Measurements from ENCODE around the gene RIPK3. TPM values are rescaled to one million over a fixed set of nuclear protein-coding genes. Genes with fewer than 3 reads are reported as not detected.
"Not testable (repeated sequence)": the region's sequence is repeated elsewhere in the genome, so short reads cannot be mapped to it uniquely, and the experiment has no call there.

The RIPK3 gene
- total RNA-seq, 3 donors from 2014 or later (not counting 1 experiment from before 2014, with no cell fraction given): 36.1 to 58.2 (median 45.5) TPM

DNA sequence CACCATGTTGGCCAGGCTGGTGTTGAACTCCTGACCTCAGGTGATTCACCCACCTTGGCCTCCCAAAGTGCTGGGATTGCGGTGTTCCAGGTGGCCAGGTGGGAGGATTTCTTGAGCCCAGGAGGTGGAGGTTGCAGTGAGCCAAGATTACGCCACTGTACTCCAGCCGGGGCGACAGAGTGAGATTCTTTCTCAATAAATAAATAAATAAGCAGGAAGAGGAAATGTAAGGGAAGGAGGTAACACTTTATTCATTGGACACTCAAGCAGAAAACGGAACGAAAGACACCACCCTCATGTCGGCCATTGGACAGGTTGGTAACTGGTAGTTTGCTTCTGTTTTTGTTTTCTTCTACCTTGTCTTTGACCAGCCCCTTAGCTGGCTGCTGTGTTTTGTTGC is 15.2 kb upstream of the RIPK3 start:
- Histone ChIP-seq H3K4me1 (ENCODE audit: control insufficient read depth, insufficient read depth, low read length) (no peaks in the 10 kb centered on the region), H3K9me3 (ENCODE audit: control insufficient read depth, insufficient read depth, low read length) (no peaks in the 10 kb centered on the region), H3K27me3 (ENCODE audit: control insufficient read depth, insufficient read depth, low read length) (peaks cover 3% of the 10 kb centered on the region), H3K27ac (ENCODE audit: low read length) (no peak overlapping the region), H3K4me3 (ENCODE audit: low read length) (no peak overlapping the region), H3K36me3 (ENCODE audit: control insufficient read depth, insufficient read depth, low read length) (no peaks in the 10 kb centered on the region)
- TF ChIP-seq, protein P1, sequence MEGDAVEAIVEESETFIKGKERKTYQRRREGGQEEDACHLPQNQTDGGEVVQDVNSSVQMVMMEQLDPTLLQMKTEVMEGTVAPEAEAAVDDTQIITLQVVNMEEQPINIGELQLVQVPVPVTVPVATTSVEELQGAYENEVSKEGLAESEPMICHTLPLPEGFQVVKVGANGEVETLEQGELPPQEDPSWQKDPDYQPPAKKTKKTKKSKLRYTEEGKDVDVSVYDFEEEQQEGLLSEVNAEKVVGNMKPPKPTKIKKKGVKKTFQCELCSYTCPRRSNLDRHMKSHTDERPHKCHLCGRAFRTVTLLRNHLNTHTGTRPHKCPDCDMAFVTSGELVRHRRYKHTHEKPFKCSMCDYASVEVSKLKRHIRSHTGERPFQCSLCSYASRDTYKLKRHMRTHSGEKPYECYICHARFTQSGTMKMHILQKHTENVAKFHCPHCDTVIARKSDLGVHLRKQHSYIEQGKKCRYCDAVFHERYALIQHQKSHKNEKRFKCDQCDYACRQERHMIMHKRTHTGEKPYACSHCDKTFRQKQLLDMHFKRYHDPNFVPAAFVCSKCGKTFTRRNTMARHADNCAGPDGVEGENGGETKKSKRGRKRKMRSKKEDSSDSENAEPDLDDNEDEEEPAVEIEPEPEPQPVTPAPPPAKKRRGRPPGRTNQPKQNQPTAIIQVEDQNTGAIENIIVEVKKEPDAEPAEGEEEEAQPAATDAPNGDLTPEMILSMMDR (IDR thresholded peaks at IDR 0.05): no peak
- Mint-ChIP-seq H3K27me3 (ENCODE audit: low read depth in 2 of 2) (peaks cover 26 to 51% of the 10 kb centered on the region in 2 donors), H3K36me3 (no peaks in the 10 kb centered on the region), H3K9me3 (no peaks in the 10 kb centered on the region), H3K4me1 (no peaks in the 10 kb centered on the region), H3K4me3 (no peak overlapping the region), H3K27ac (no peak overlapping the region)
- intact Hi-C loops (cut with micrococcal nuclease): no loop called here
- no peak for ATAC-seq
- no peak for DNase-seq
- 85% methylated on average over 3 of the region's 7 CpGs for WGBS (ENCODE audit: insufficient coverage)

DNA sequence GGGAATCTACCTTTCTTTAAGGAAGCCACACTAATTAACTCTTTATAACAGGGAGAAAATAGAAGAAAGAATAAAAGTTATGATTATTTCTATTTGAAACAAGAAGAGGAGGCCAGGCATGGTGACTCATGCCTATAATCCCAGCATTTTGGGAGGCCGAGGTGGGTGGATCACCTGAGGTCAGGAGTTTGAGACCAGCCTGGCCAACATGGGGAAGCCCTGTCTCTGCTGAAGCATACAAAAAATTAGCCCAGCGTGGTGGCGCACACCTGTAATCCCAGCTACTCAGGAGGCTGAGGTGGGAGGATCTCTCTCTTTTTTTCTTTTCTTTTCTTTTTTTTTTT is 14.7 kb upstream of the RIPK3 start:
- H3K27ac ChIP-seq (ENCODE audit: low read length): not testable (repeated sequence)

DNA sequence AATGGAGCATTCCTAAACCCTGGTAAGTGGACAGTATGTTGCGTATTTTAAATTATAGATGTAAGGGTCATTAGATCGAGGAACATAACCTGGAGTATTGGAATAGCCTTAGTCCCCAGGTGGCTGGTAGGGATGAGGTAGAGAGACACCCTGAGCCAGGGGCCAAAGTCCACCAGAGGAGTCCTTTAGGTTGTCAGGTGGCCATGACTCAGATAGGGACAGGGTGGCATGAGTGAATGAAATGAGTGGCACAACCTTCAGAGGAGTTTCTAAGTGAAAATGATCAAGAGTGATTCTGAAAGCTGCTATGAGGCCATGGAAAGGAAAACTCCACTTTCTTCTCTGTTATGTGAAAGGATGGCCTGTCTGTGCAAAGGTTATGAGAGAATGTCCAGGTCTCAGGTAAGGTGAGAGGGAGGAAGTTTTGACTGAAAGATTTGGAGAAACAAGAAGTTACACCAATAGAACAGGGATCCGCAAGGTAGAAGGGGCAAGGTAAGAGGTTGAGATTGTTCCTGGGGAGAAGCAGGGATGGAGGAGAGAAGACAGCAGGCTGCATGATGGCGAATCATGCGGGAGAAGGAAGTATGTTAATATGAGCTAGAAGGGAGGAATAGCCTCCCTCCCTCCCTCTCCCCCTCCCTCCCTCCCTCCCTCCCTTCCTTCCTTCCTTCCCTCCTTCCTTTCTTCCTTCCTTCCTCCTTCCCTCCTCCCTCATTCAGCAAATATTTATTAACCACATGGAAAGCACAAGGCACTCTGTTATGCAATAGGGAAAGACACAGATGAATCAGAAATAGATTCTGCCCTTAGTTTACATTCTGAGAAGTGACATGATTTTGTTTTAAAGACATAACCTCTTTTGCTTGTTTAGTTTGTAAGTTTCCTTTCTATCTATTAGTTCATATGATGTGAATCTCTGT is 14.0 kb upstream of the RIPK3 start:
- DNase-seq (no peak), ATAC-seq (no peak)
- no peaks in the 10 kb centered on the region for H3K4me1 Mint-ChIP-seq
- Histone ChIP-seq H3K27me3 (ENCODE audit: control insufficient read depth, insufficient read depth, low read length) (peaks cover 3% of the 10 kb centered on the region), H3K36me3 (ENCODE audit: control insufficient read depth, insufficient read depth, low read length) (no peaks in the 10 kb centered on the region), H3K4me3 (ENCODE audit: low read length) (no peak overlapping the region), H3K4me1 (ENCODE audit: control insufficient read depth, insufficient read depth, low read length) (no peaks in the 10 kb centered on the region), H3K9me3 (ENCODE audit: control insufficient read depth, insufficient read depth, low read length) (no peaks in the 10 kb centered on the region), H3K27ac (ENCODE audit: low read length) (no peak overlapping the region)
- H3K4me3 Mint-ChIP-seq: no peak overlapping the region
- H3K27ac Mint-ChIP-seq: no peak overlapping the region
- peaks cover 34 to 59% of the 10 kb centered on the region in 2 donors for H3K27me3 Mint-ChIP-seq (ENCODE audit: low read depth in 2 of 2)
- H3K9me3 Mint-ChIP-seq: no peaks in the 10 kb centered on the region
- intact Hi-C loops (cut with micrococcal nuclease): no loop called here
- 29% methylated on average over 3 of the region's 5 CpGs for WGBS (ENCODE audit: insufficient coverage)
- no peaks in the 10 kb centered on the region for H3K36me3 Mint-ChIP-seq
- TF ChIP-seq, protein P1 (IDR thresholded peaks at IDR 0.05): no peak

More for the DNA sequence above, 14.7 kb upstream of the RIPK3 start:
- H3K27me3 ChIP-seq (ENCODE audit: control insufficient read depth, insufficient read depth, low read length); H3K4me3 ChIP-seq (ENCODE audit: low read length); H3K36me3 Mint-ChIP-seq; H3K9me3 ChIP-seq (ENCODE audit: control insufficient read depth, insufficient read depth, low read length); ATAC-seq; DNase-seq; H3K4me3 Mint-ChIP-seq; H3K4me1 Mint-ChIP-seq; H3K4me1 ChIP-seq (ENCODE audit: control insufficient read depth, insufficient read depth, low read length); intact Hi-C loops (cut with micrococcal nuclease); H3K9me3 Mint-ChIP-seq; H3K27ac Mint-ChIP-seq; H3K36me3 ChIP-seq (ENCODE audit: control insufficient read depth, insufficient read depth, low read length): not testable (repeated sequence)
- H3K27me3 Mint-ChIP-seq (ENCODE audit: low read depth in 2 of 2): peaks cover 31 to 52% of the 10 kb centered on the region in 2 donors
- WGBS (ENCODE audit: insufficient coverage): 94% methylated on average over 1 of the region's 3 CpGs

DNA sequence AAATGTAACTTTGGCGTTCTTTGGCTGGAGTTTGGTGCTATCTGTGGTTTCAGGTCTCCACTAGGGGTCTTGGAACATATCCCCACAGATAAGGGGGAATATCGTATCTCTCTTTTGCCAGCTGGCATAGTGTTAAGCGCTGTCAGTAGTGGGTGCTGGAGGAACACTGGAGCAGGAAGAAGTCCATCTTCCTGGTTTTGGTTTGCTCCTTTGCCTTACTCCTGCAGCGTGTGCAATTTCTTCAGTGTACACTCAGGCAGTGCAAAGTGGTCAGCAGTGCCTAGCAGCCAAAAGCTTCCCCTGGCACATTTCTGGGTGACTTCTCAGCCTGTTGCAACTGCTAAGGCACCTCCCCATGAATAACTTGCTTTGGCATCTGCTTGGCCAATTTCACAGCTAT is 11.7 kb upstream of the RIPK3 start:
- no peak overlapping the region for H3K27ac ChIP-seq (ENCODE audit: low read length)
- H3K4me3 ChIP-seq (ENCODE audit: low read length): no peak overlapping the region
- intact Hi-C loops (cut with micrococcal nuclease): no loop called here
- H3K9me3 Mint-ChIP-seq: no peaks in the 10 kb centered on the region
- DNase-seq: no peak
- 46% methylated on average over 4 of the region's 4 CpGs for WGBS (ENCODE audit: insufficient coverage)
- H3K4me1 ChIP-seq (ENCODE audit: control insufficient read depth, insufficient read depth, low read length): no peaks in the 10 kb centered on the region
- TF ChIP-seq, protein P1 (IDR thresholded peaks at IDR 0.05): no peak
- no peak for ATAC-seq
- H3K9me3 ChIP-seq (ENCODE audit: control insufficient read depth, insufficient read depth, low read length): no peaks in the 10 kb centered on the region
- H3K36me3 Mint-ChIP-seq: no peaks in the 10 kb centered on the region
- no peaks in the 10 kb centered on the region for H3K4me1 Mint-ChIP-seq
- H3K27me3 ChIP-seq (ENCODE audit: control insufficient read depth, insufficient read depth, low read length): peaks cover 3% of the 10 kb centered on the region
- H3K4me3 Mint-ChIP-seq: no peak overlapping the region
- H3K27ac Mint-ChIP-seq: no peak overlapping the region
- H3K27me3 Mint-ChIP-seq (ENCODE audit: low read depth in 2 of 2): peaks cover 36 to 57% of the 10 kb centered on the region in 2 donors
- no peaks in the 10 kb centered on the region for H3K36me3 ChIP-seq (ENCODE audit: control insufficient read depth, insufficient read depth, low read length)

Data from natural killer cell (primary cell).